Prostate gland (tissue), 2 donors: Measurements from ENCODE around the gene PIK3C2G.

Experiments
- POLR2A ChIP-seq: fragments of 450-650 bp; IDR thresholded peaks from one replicate; pipeline ENCODE4 v1.6.1; 2016; ENCODE audit warnings: antibody characterized with exemption, mild to moderate bottlenecking
- TF ChIP-seq, protein P1 (sequence below), 4 experiments: fragments of 200-600 bp in 2 of 4; fragments of 450-650 bp in 2 of 4; sonication (generic) in 2 of 4; IDR thresholded peaks; 1 replicate in 3 of 4; 2 replicates in 1 of 4; pipeline ENCODE4 v1.5.1; 2016 to 2019; ENCODE audit warnings: antibody characterized with exemption in 4 of 4, mild to moderate bottlenecking in 2 of 4, moderate library complexity in 2 of 4

DNA sequence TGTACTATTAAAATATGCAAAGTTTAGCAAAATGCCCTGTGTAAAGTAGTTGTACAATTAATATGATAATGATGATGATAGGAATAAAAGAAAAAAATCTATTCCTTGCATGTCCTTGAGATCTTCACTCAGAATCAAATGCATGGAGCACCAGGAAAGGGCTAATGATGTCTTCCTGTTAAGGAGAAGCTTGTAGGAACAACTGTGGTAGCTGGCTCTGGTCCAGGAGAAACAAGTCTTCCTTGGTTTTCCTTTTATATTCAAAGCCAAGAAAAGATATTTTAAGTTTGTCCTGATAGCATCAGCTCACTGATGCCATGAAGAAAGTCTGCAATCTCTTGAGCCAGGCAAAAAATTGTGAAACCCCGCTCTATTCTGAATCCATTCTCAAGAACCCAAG, 138.9 kb downstream of the PIK3C2G start:
- TF ChIP-seq, protein P1, sequence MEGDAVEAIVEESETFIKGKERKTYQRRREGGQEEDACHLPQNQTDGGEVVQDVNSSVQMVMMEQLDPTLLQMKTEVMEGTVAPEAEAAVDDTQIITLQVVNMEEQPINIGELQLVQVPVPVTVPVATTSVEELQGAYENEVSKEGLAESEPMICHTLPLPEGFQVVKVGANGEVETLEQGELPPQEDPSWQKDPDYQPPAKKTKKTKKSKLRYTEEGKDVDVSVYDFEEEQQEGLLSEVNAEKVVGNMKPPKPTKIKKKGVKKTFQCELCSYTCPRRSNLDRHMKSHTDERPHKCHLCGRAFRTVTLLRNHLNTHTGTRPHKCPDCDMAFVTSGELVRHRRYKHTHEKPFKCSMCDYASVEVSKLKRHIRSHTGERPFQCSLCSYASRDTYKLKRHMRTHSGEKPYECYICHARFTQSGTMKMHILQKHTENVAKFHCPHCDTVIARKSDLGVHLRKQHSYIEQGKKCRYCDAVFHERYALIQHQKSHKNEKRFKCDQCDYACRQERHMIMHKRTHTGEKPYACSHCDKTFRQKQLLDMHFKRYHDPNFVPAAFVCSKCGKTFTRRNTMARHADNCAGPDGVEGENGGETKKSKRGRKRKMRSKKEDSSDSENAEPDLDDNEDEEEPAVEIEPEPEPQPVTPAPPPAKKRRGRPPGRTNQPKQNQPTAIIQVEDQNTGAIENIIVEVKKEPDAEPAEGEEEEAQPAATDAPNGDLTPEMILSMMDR (IDR thresholded peaks at IDR 0.05) = no peak
- TF ChIP-seq POLR2A = no peak
